GM06990 (cell line): Measurements from ENCODE around the gene FKRP.

ENCODE experiments used
- DNase-seq: peaks from one replicate; pipeline ENCODE4 v3.0.0-alpha.2; 2011; ENCODE audit not compliant: insufficient read length; ENCODE audit errors: extremely low read depth
- H3K27me3 ChIP-seq: replicated peaks from 2 replicates; pipeline ENCODE4 v1.6.0; 2011; ENCODE audit warnings: low read length; ENCODE audit not compliant: control insufficient read depth, insufficient read depth
- H3K36me3 ChIP-seq: 2 replicates; pipeline ENCODE4 v1.5.1; 2011; ENCODE audit warnings: low read length; ENCODE audit not compliant: control insufficient read depth, insufficient read depth
- H3K4me3 ChIP-seq: replicated peaks from 2 replicates; pipeline ENCODE4 v1.5.1; 2011; ENCODE audit warnings: low read depth, mild to moderate bottlenecking, control low read depth, low read length
- TF ChIP-seq, protein P1 (sequence below): IDR thresholded peaks from 2 replicates; pipeline ENCODE4 v1.5.1; 2011; ENCODE audit warnings: low read length, control low read depth, mild to moderate bottlenecking, inconsistent platforms; ENCODE audit not compliant: insufficient read depth, poor library complexity, severe bottlenecking

The FKRP gene

GRCh38 chr19:46731007-46731501 is 14.8 kb upstream of the FKRP start:
- Histone ChIP-seq H3K27me3 (no peaks in the 10 kb centered on the region), H3K36me3 (peaks cover 64% of the 10 kb centered on the region), H3K4me3 (no peak overlapping the region)
- no peak for DNase-seq
- TF ChIP-seq, protein P1, sequence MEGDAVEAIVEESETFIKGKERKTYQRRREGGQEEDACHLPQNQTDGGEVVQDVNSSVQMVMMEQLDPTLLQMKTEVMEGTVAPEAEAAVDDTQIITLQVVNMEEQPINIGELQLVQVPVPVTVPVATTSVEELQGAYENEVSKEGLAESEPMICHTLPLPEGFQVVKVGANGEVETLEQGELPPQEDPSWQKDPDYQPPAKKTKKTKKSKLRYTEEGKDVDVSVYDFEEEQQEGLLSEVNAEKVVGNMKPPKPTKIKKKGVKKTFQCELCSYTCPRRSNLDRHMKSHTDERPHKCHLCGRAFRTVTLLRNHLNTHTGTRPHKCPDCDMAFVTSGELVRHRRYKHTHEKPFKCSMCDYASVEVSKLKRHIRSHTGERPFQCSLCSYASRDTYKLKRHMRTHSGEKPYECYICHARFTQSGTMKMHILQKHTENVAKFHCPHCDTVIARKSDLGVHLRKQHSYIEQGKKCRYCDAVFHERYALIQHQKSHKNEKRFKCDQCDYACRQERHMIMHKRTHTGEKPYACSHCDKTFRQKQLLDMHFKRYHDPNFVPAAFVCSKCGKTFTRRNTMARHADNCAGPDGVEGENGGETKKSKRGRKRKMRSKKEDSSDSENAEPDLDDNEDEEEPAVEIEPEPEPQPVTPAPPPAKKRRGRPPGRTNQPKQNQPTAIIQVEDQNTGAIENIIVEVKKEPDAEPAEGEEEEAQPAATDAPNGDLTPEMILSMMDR = no peak

GRCh38 chr19:46731584-46731983 is 14.3 kb upstream of the FKRP start:
- Histone ChIP-seq H3K27me3 (no peaks in the 10 kb centered on the region), H3K4me3 (no peak overlapping the region), H3K36me3 (peaks cover 63% of the 10 kb centered on the region)
- TF ChIP-seq, protein P1 = no peak
- no peak for DNase-seq

DNA sequence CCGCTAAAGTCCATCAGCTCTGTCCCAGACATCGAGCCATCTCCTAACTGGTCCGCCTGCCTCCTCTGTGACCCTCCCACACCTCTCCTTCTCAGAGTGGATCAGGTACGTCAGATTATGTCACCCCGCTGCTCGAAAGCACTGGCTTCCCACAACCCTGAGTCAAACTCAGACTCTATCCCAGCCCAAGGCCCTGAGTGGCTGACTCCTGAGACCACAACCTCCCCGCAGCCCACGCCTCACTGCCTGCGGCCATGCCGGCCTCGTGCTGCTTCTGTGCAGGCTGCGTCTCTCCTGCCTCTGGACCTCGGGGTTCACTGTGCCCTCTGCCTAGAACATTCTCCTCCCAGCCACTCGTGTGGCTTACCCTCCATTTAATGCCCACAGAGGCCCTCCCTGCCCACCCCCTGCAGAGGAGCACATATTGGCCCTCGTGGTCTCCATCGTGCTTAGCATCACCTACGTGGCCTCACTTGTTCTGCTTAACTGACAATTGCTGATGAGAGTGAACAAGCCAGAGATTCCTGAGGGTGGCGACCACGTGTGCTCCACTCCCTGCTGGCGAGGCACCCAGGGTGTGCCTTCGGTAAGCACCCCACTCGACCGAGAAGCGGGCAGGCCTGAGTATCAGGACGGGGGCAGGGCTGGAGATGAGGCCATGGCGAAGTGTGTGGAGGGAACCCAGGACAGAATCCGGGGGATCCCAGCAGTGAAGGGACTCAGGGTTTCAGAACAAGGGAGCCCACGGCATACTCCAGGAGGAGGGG is 13.5 kb upstream of the FKRP start:
- no peaks in the 10 kb centered on the region for H3K27me3 ChIP-seq
- no peak overlapping the region for H3K4me3 ChIP-seq
- no peak for DNase-seq
- TF ChIP-seq, protein P1 = no peak
- peaks cover 65% of the 10 kb centered on the region for H3K36me3 ChIP-seq

GRCh38 chr19:46732966-46733689 is 12.7 kb upstream of the FKRP start:
- DNase-seq = no peak
- no peak overlapping the region for H3K4me3 ChIP-seq
- TF ChIP-seq, protein P1 = no peak
- H3K27me3 ChIP-seq = no peaks in the 10 kb centered on the region
- peaks cover 62% of the 10 kb centered on the region for H3K36me3 ChIP-seq

- TF ChIP-seq, protein P1 = no peak
- no peak for DNase-seq
- H3K27me3 ChIP-seq = no peaks in the 10 kb centered on the region
- no peak overlapping the region for H3K4me3 ChIP-seq
- peaks cover 57% of the 10 kb centered on the region for H3K36me3 ChIP-seq
Measured at GRCh38 chr19:46733690-46734292, 12.1 kb upstream of the FKRP start.
